ENCODE results near the gene PSENEN. TPM values are rescaled to one million over a fixed set of nuclear protein-coding genes. Genes with fewer than 3 reads are reported as not detected.

PSENEN gene, protein sequence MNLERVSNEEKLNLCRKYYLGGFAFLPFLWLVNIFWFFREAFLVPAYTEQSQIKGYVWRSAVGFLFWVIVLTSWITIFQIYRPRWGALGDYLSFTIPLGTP
- 16.8 and 17.2 TPM in 2 replicates for total RNA-seq

DNA sequence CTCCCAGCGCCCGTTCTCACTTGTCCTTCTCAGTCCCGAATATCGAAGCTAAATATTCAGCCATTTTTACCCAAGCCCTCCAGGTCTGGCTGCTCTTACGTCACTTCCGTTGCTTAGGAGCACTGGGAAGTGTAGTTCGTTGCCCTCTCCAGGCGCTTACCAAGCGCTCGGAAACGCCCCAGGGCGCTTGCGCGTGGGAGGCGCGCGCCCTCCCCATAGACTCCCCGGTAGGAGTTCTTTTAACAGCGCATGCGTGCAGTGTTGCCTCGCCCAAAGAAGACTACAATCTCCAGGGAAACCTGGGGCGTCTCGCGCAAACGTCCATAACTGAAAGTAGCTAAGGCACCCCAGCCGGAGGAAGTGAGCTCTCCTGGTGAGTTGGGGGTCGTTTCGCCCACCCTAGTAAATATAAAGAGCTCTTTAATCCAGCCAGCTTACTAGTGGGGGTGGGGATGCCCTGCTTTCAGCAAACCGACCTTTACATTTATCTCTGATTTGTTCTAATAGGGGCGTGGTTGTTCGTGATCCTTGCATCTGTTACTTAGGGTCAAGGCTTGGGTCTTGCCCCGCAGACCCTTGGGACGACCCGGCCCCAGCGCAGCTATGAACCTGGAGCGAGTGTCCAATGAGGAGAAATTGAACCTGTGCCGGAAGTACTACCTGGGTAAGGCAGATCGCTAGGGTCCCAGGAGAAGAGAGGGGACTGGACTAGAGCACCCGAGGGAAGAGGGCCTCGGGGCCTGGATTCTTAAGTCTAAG lies at the start of gene PSENEN, which contains the start of gene U2AF1L4:
PSENEN (plus strand) TSS at position 324 of the 759 bp plus-strand sequence; CDS start at position 604, 280 bp downstream.
U2AF1L4 (minus strand) TSS at position 91 of the 759 bp plus-strand sequence; CDS start at position 64, 27 bp downstream.

GRCh38 chr19:35704218-35704617 lies 41.2 kb upstream of the PSENEN start, which contains the start of gene ZBTB32:
ZBTB32 (plus strand) TSS chr19:35704558; CDS start chr19:35714627, 10,069 bp downstream.

GRCh38 chr19:35717665-35718344 lies 27.6 kb upstream of the PSENEN start, which contains the start of gene KMT2B:
KMT2B (plus strand) TSS chr19:35718003; CDS start chr19:35718019, 16 bp downstream.

GRCh38 chr19:35742121-35742724 lies 3.2 kb upstream of the PSENEN start, which contains the start of gene IGFLR1:
IGFLR1 (minus strand) TSS chr19:35742452; CDS start chr19:35741180, 1,272 bp downstream.

GRCh38 chr19:35748106-35749020 lies 2.9 kb downstream of the PSENEN start, which contains the start of gene LIN37:
LIN37 (plus strand) TSS chr19:35748576; CDS start chr19:35748725, 149 bp downstream.

GRCh38 chr19:35756377-35757230 lies 11.2 kb downstream of the PSENEN start, which contains the start of gene HSPB6:
HSPB6 (minus strand) TSS chr19:35757029; CDS start chr19:35757008, 21 bp downstream.

GRCh38 chr19:35757749-35758608 lies 12.5 kb downstream of the PSENEN start, which contains the start of gene PROSER3:
PROSER3 (plus strand) TSS chr19:35758176; CDS start chr19:35758216, 40 bp downstream.

DNA sequence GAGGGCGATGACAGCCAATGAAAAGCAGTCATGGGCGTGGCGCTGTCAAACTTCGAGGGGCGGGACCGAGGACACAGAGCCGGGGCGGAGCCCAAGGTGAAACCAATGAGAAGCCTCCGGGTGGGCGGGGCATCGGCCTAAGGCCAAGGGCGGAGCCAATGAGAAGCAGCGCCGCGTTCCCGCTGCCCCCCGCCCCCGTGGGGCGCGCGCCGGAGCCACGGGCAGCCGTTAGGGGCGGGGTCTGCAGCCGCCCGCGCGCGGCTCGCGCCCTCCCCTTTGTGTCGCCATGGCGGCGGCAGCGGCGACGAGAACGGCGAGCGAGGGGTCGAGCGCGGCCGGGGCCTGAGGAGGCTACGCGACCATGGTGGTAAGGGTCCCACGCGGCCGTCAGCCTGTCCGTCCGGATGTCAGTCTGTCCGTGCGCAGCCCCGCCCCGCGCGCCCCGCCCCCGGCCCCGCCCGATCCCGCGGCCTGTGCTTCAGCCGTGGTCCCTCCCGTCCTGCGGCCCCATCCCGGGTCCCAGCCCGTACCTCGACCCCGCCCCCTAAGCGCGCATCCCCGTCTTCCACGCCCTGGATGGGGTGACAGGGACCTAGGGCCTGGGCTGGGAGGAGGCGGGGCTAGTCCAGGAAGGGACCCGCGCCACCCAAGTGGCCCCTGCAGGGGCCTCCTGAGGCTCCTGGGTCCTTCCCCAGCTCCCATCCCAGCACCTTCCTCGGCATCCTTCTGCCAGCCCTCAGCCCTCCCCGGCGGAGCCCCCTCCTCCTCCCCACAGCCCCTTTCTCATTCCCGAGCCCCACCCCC lies 30.0 kb downstream of the PSENEN start, which contains the start of gene ARHGAP33:
ARHGAP33 (plus strand) TSS at position 267 of the 804 bp plus-strand sequence; CDS start at position 362, 95 bp downstream.

Other genes starting within 250 kb of the PSENEN start
- 0.53 and 2.3 TPM in 2 replicates for gene DMKN, start 232.0 kb upstream of the PSENEN start, total RNA-seq
- gene SBSN, start 217.3 kb upstream of the PSENEN start, total RNA-seq = 0.66 and 0.87 TPM in 2 replicates
- not detected in 2 replicates for gene GAPDHS, start 212.2 kb upstream of the PSENEN start, total RNA-seq
- 73.3 and 90.4 TPM in 2 replicates for gene TMEM147, start 200.0 kb upstream of the PSENEN start, total RNA-seq
- gene ATP4A, start 182.0 kb upstream of the PSENEN start, total RNA-seq = not detected in 2 replicates
- not detected in 2 replicates for gene PMIS2, start 159.5 kb upstream of the PSENEN start, total RNA-seq
- gene HAUS5, start 132.9 kb upstream of the PSENEN start, total RNA-seq = 4.4 and 6.7 TPM in 2 replicates
- 36.8 and 38.8 TPM in 2 replicates for gene RBM42, start 116.6 kb upstream of the PSENEN start, total RNA-seq
- gene ETV2, start 103.9 kb upstream of the PSENEN start, total RNA-seq = 0.12 and 0.26 TPM in 2 replicates
- gene COX6B1, start 97.3 kb upstream of the PSENEN start, total RNA-seq = 462 and 513 TPM in 2 replicates
- not detected in 2 replicates for gene UPK1A, start 79.1 kb upstream of the PSENEN start, total RNA-seq
- gene ZBTB32, start 41.1 kb upstream of the PSENEN start, total RNA-seq = not detected in 2 replicates
- 3.6 and 5.9 TPM in 2 replicates for gene KMT2B, start 27.6 kb upstream of the PSENEN start, total RNA-seq
- gene IGFLR1, start 3.2 kb upstream of the PSENEN start, total RNA-seq = 1.1 TPM in 2 replicates
- 7.3 and 10.3 TPM in 2 replicates for gene U2AF1L4, start 233 bp upstream of the PSENEN start, total RNA-seq
- 6.7 and 7.0 TPM in 2 replicates for gene LIN37, start 2.9 kb downstream of the PSENEN start, total RNA-seq
- gene HSPB6, start 11.4 kb downstream of the PSENEN start, total RNA-seq = 55.8 and 106 TPM in 2 replicates
- 3.6 and 4.7 TPM in 2 replicates for gene PROSER3, start 12.5 kb downstream of the PSENEN start, total RNA-seq
- 2.9 and 3.2 TPM in 2 replicates for gene ARHGAP33, start 29.9 kb downstream of the PSENEN start, total RNA-seq
- gene PRODH2, start 67.2 kb downstream of the PSENEN start, total RNA-seq = not detected in 2 replicates
- gene NPHS1, start 106.9 kb downstream of the PSENEN start, total RNA-seq = not detected in 2 replicates
- gene KIRREL2, start 111.3 kb downstream of the PSENEN start, total RNA-seq = not detected in 2 replicates
- 7.7 and 14.0 TPM in 2 replicates for gene APLP1, start 122.9 kb downstream of the PSENEN start, total RNA-seq
- 3.2 and 4.0 TPM in 2 replicates for gene NFKBID, start 154.9 kb downstream of the PSENEN start, total RNA-seq
- gene HCST, start 156.9 kb downstream of the PSENEN start, total RNA-seq = 0.79 and 1.2 TPM in 2 replicates
- gene TYROBP, start 162.6 kb downstream of the PSENEN start, total RNA-seq = not detected in 2 replicates
- 1.5 and 2.4 TPM in 2 replicates for gene LRFN3, start 190.7 kb downstream of the PSENEN start, total RNA-seq
- 13.5 and 15.2 TPM in 2 replicates for gene SDHAF1, start 249.5 kb downstream of the PSENEN start, total RNA-seq